Measurements from ENCODE around the gene BEX3. TPM values are rescaled to one million over a fixed set of nuclear protein-coding genes. Genes with fewer than 3 reads are reported as not detected.
"Not testable (repeated sequence)": the region's sequence is repeated elsewhere in the genome, so short reads cannot be mapped to it uniquely, and the experiment has no call there.

Gene BEX3
- total RNA-seq, 4 donors from 2014 or later: 121 to 211 (median 202) TPM

DNA sequence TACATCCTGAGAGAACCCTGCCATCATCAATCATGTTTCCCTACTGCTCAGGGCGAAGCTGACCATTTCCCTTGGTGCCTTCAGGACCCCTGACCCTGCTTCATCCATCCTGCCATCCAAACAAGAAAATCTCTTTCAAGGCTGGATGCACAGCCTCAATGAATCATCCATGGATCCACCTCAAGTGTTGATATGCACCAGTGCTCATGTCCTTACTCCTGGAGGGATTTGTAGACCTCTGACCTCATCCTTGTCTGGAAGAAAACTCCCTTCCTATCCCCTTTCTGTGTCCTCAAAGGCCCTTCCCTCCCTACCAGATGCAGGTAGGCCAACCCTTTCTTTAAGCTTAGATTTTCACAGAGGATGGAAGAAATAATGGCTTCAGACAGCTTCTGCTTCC lies 24.6 kb downstream of the BEX3 start:
- WGBS, 2 donors: 63 to 100% methylated on average over 1 of the region's 1 CpG
- Histone ChIP-seq H3K36me3 (no peaks in the 10 kb centered on the region), H3K4me3 (no peak overlapping the region), H3K9me3 (no peaks in the 10 kb centered on the region), H3K27ac (no peak overlapping the region), H3K27me3 (peaks cover 0 to 17% of the 10 kb centered on the region in 2 donors), H3K4me1 (peaks cover 0 to 4% (median 2%) of the 10 kb centered on the region in 4 donors)
- TF ChIP-seq, protein P1, sequence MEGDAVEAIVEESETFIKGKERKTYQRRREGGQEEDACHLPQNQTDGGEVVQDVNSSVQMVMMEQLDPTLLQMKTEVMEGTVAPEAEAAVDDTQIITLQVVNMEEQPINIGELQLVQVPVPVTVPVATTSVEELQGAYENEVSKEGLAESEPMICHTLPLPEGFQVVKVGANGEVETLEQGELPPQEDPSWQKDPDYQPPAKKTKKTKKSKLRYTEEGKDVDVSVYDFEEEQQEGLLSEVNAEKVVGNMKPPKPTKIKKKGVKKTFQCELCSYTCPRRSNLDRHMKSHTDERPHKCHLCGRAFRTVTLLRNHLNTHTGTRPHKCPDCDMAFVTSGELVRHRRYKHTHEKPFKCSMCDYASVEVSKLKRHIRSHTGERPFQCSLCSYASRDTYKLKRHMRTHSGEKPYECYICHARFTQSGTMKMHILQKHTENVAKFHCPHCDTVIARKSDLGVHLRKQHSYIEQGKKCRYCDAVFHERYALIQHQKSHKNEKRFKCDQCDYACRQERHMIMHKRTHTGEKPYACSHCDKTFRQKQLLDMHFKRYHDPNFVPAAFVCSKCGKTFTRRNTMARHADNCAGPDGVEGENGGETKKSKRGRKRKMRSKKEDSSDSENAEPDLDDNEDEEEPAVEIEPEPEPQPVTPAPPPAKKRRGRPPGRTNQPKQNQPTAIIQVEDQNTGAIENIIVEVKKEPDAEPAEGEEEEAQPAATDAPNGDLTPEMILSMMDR (IDR thresholded peaks at IDR 0.05): no peak
- TF ChIP-seq POLR2A (IDR thresholded peaks at IDR 0.05) (no peak), EP300 (IDR thresholded peaks at IDR 0.05) (no peak)
- no peak for DNase-seq (ENCODE audit: low spot score in 2 of 2)

DNA sequence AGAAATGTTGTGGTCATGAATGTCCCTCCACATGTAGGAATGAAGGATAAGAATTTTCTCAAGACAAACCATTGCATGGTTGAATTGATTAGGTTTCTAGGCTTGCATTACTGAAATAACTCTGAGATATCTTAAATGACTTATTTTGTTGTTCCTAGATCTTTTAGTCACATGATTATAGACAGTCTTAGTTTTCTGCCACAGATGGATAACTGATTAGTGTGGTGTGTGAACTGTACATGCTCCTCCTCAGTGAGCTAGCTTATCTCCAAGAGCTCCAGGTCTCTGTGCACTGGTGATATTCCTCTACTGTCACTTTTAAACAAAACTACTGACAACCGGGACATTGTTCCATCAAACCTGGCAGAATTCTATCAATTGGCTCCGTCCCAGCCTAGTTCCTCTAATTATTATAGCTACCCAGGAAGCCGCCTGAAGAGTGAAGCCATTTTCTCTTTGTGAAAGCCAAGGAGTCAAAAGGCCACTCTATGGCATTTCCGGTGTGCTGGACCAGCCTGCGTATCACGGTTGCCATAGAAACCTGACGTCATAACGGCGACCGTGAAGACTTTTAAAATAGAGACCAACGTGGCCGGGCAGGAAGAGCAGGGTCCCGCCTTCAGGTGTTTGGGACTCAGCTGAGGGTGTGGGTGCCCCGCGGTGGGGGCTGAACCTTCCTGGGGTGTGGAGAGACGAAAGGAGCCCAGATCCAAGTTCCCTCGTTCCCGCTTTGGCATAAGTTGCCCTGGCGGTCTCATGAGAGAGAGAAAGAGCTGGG lies 28.1 kb downstream of the BEX3 start:
- TF ChIP-seq POLR2A (IDR thresholded peaks at IDR 0.05) (peak in 1 of 2 donors; percentile 35), EP300 (IDR thresholded peaks at IDR 0.05) (peak in 1 of 2 donors; percentile 45)
- TF ChIP-seq, protein P1 (IDR thresholded peaks at IDR 0.05): no peak
- WGBS, 2 donors: 2 to 32% methylated on average over 8 to 19 of the region's 19 CpGs

DNA sequence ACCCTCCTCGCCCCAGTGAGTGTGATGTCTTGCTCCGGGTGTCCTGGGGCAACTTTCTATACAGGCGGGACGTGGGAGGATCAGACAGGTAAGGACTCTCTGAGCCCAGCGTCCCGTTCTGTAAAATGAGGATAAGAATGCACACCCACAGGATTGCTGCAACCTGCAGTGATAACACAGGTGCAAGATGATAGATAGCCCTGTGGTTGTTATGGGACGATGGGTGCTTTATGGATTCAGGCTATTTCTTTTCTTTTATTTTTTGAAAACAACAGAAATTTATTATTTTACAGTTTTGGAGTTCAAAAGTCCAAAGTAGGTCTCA lies 28.6 kb downstream of the BEX3 start:
- Histone ChIP-seq H3K4me3 (peak overlapping the region; percentile 26 to 56 (median 32)), H3K27ac (peak overlapping the region in 2 of 4 donors; percentile 12 to 81), H3K9me3 (no peaks in the 10 kb centered on the region), H3K4me1 (peaks cover 0 to 4% (median 2%) of the 10 kb centered on the region in 4 donors), H3K36me3 (no peaks in the 10 kb centered on the region), H3K27me3 (peaks cover 0 to 10% of the 10 kb centered on the region in 2 donors)
- TF ChIP-seq, protein P1 (IDR thresholded peaks at IDR 0.05): no peak
- no peak for TF ChIP-seq POLR2A (IDR thresholded peaks at IDR 0.05)
- TF ChIP-seq EP300 (IDR thresholded peaks at IDR 0.05): no peak
- 0 to 28% methylated on average over 7 of the region's 7 CpGs for WGBS, 2 donors
- no peak for DNase-seq (ENCODE audit: low spot score in 2 of 2)

More for the DNA sequence above, 28.1 kb downstream of the BEX3 start:
- peak overlapping the region in 2 of 4 donors; percentile 12 to 81 for H3K27ac ChIP-seq
- peak; percentile 29 to 64 for DNase-seq (ENCODE audit: low spot score in 2 of 2)
- peaks cover 0 to 11% of the 10 kb centered on the region in 2 donors for H3K27me3 ChIP-seq
- peaks cover 0 to 4% (median 2%) of the 10 kb centered on the region in 4 donors for H3K4me1 ChIP-seq
- H3K36me3 ChIP-seq: no peaks in the 10 kb centered on the region
- H3K9me3 ChIP-seq: no peaks in the 10 kb centered on the region
- peak overlapping the region; percentile 26 to 56 (median 32) for H3K4me3 ChIP-seq

DNA sequence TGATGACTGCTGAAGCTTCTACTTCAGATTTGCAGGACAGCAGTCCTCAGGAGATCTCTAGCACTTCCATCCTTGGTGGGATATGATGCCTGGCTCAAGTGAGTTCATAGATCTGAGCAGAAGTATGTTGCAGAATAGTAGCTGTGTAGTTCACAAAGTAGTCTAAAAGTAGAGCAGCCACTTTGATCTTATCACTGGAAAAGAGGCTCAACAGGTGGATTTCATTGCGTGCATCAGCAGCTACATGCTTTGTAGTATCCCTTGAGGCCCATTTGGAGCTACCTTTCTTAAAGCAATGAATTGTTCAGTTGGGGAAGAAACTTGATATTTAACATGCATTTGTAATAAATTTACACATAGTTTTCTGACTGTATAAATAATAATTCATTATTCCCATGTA lies 29.9 kb downstream of the BEX3 start:
- no peaks in the 10 kb centered on the region for H3K9me3 ChIP-seq
- WGBS, 2 donors: 74 to 87% methylated on average over 1 of the region's 1 CpG
- H3K4me1 ChIP-seq: peaks cover 0 to 4% (median 2%) of the 10 kb centered on the region in 4 donors
- no peak overlapping the region for H3K4me3 ChIP-seq
- no peak for DNase-seq (ENCODE audit: low spot score in 2 of 2)
- peaks cover 0 to 10% of the 10 kb centered on the region in 2 donors for H3K27me3 ChIP-seq
- no peak overlapping the region for H3K27ac ChIP-seq
- TF ChIP-seq EP300 (IDR thresholded peaks at IDR 0.05) (no peak), POLR2A (IDR thresholded peaks at IDR 0.05) (no peak)
- TF ChIP-seq, protein P1 (IDR thresholded peaks at IDR 0.05): no peak
- H3K36me3 ChIP-seq: no peaks in the 10 kb centered on the region

DNA sequence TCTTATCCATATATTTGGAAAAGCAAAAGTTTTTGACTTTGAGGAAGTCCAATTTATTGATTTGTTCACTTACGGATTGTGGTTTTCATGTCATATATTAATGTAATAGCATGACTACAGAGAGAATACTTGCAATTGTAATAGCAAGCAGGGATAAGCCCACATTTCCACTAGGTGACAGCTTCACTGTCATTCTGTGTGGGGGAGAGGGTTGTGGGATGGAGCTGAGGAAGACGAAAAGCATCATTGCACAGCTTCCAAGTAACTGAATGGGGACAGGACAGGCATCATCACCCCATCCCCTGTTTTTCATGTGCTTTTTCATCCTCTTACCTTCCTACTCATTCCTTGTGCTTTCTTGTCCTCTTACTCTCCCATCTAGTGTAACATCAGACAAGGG lies 31.4 kb downstream of the BEX3 start:
- H3K27me3 ChIP-seq: peaks cover 0 to 10% of the 10 kb centered on the region in 2 donors
- TF ChIP-seq, protein P1 (IDR thresholded peaks at IDR 0.05): no peak
- no peak for TF ChIP-seq POLR2A (IDR thresholded peaks at IDR 0.05)
- TF ChIP-seq EP300 (IDR thresholded peaks at IDR 0.05): no peak
- no peak for DNase-seq (ENCODE audit: low spot score in 2 of 2)
- H3K9me3 ChIP-seq: no peaks in the 10 kb centered on the region
- H3K36me3 ChIP-seq: no peaks in the 10 kb centered on the region
- WGBS, 2 donors: 87 to 91% methylated on average over 2 of the region's 2 CpGs
- no peak overlapping the region for H3K27ac ChIP-seq
- no peak overlapping the region for H3K4me3 ChIP-seq
- peaks cover 0 to 4% (median 2%) of the 10 kb centered on the region in 4 donors for H3K4me1 ChIP-seq

DNA sequence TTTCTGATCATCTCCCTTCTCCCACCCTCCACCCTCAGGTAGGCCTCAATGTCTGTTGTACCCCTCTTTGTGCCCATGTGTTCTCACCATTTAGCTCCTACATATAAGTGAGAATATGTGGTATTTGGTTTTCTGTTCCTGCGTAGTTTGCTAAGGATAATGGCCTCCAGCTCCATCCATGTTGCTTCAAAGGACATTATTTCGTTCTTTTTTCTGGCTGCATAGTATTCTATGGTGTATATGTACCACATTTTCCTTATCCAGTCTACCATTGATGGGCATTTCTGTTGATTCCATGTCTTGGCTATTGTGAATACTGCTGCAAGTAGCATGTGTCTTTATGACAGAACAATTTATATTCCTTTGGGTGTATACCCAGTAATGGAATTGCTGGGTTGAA lies 35.4 kb downstream of the BEX3 start:
- not testable (repeated sequence) for H3K4me1 ChIP-seq; H3K27ac ChIP-seq; H3K9me3 ChIP-seq; H3K4me3 ChIP-seq; DNase-seq (ENCODE audit: low spot score in 2 of 2); H3K36me3 ChIP-seq
- 71 to 94% methylated on average over 2 of the region's 2 CpGs for WGBS, 2 donors
- H3K27me3 ChIP-seq: peaks cover 0 to 10% of the 10 kb centered on the region in 2 donors
